GM12878 (cell line): ENCODE measurements around the gene GIMAP1. TPM values are rescaled to one million over a fixed set of nuclear protein-coding genes. Genes with fewer than 3 reads are reported as not detected.

Source experiments
- ATAC-seq: fragments of 200-7000 bp; cut with Tn5 transposase; 3 replicates; pipeline ENCODE4 v1.9.1; 2020; ENCODE audit warnings: mild to moderate bottlenecking, moderate library complexity
- BruUV-seq: library from RNA; stranded (reverse); fragments of 400-500 nt; replicated peaks from 2 replicates; lab custom pipeline; 2021; lab: Mats Ljungman, UMichigan
- CTCF ChIA-PET: fragments of 300-600 bp; sonication (Branson Sonifier 250); formaldehyde crosslinking; extraction: SDS; loops from one replicate; lab custom pipeline; 2021; ENCODE audit warnings: inconsistent platforms; lab: Yijun Ruan, JAX
- POLR2A ChIA-PET: fragments of 350-600 bp; formaldehyde crosslinking; extraction: SDS; loops from one replicate; lab custom pipeline; 2021; ENCODE audit warnings: inconsistent platforms; lab: Charles Lee
- RAD21 ChIA-PET: fragments of 300-600 bp; sonication (Branson Sonifier 250); formaldehyde crosslinking; loops from one replicate; lab custom pipeline; 2023; ENCODE audit warnings: antibody characterized with exemption; ENCODE audit not compliant: unreplicated experiment; lab: Charles Lee
- SMC1A ChIA-PET: fragments of 300-600 bp; sonication (Branson Sonifier 250); formaldehyde crosslinking; loops from one replicate; lab custom pipeline; 2023; ENCODE audit not compliant: unreplicated experiment, uncharacterized antibody; lab: Charles Lee
- DNase-seq: peaks from one replicate; pipeline ENCODE4 v3.0.0-alpha.2; 2011; ENCODE audit warnings: low read depth, low spot score
- FAIRE-seq: peaks from 3 replicates; lab custom pipeline; 2011; peaks lifted over from hg19 to GRCh38; lab: Jason Lieb, UNC
- H2AFZ ChIP-seq: 2 replicates; pipeline ENCODE4 v1.6.0; 2011; ENCODE audit warnings: low read depth, low read length, control low read depth; ENCODE audit not compliant: control insufficient read depth
- H3K27ac ChIP-seq: 2 replicates; pipeline ENCODE4 v1.5.1; 2011; ENCODE audit warnings: control low read depth; ENCODE audit not compliant: control insufficient read depth, insufficient read depth
- H3K27me3 ChIP-seq, 2 experiments: replicated peaks in 1 of 2; 2 replicates each; pipeline versions ENCODE4 v1.6.0 to v1.6.1; 2011; ENCODE audit warnings: low read length in 1 of 2; ENCODE audit not compliant: control insufficient read depth in 2 of 2, insufficient read depth in 2 of 2
- H3K36me3 ChIP-seq, 2 experiments: 2 replicates each; pipeline ENCODE4 v1.5.1; 2011; ENCODE audit warnings: low read length in 1 of 2; ENCODE audit not compliant: control insufficient read depth in 2 of 2, insufficient read depth in 2 of 2
- H3K4me1 ChIP-seq: 2 replicates; pipeline ENCODE4 v1.6.1; 2011; ENCODE audit warnings: mild to moderate bottlenecking, low read length, moderate library complexity, mixed read lengths; ENCODE audit not compliant: control insufficient read depth, insufficient read depth
- H3K4me2 ChIP-seq: 2 replicates; pipeline ENCODE4 v1.6.0; 2011; ENCODE audit warnings: control low read depth; ENCODE audit not compliant: control insufficient read depth, insufficient read depth
- H3K4me3 ChIP-seq: fragments of 200-600 bp; sonication (generic); 2 replicates; pipeline ENCODE4 v1.5.1; 2016
- H3K79me2 ChIP-seq: 2 replicates; pipeline ENCODE4 v1.6.0; 2011; ENCODE audit warnings: low read length; ENCODE audit not compliant: control insufficient read depth, insufficient read depth
- H3K9ac ChIP-seq: 2 replicates; pipeline ENCODE4 v1.8.0; 2011; ENCODE audit warnings: low read length, control low read depth, mixed read lengths; ENCODE audit not compliant: control insufficient read depth, insufficient read depth
- H3K9me3 ChIP-seq: replicated peaks from 3 replicates; pipeline ENCODE4 v1.5.1; 2011; ENCODE audit warnings: mild to moderate bottlenecking, low read length; ENCODE audit not compliant: control insufficient read depth, insufficient read depth
- H4K20me1 ChIP-seq: 2 replicates; pipeline ENCODE4 v1.6.0; 2011; ENCODE audit not compliant: control insufficient read depth, insufficient read depth
- CREB1 ChIP-seq: IDR thresholded peaks from 2 replicates; pipeline ENCODE4 v1.6.1; 2012; ENCODE audit warnings: low read depth, mild to moderate bottlenecking, inconsistent platforms
- RAD21 ChIP-seq: IDR thresholded peaks from 2 replicates; pipeline ENCODE4 v1.6.1; 2011; ENCODE audit warnings: mild to moderate bottlenecking, low read depth, low read length, moderate library complexity; ENCODE audit not compliant: insufficient read depth
- RUNX3 ChIP-seq: IDR thresholded peaks from 2 replicates; pipeline ENCODE4 v1.6.1; 2012; ENCODE audit warnings: low read length, inconsistent platforms
- SMC3 ChIP-seq: IDR thresholded peaks from 2 replicates; pipeline ENCODE4 v1.6.1; 2011; ENCODE audit warnings: low read length, improper control_type of control experiment, borderline replicate concordance
- YY1 ChIP-seq: IDR thresholded peaks from 2 replicates; pipeline ENCODE4 v1.6.1; 2011; ENCODE audit warnings: low read depth, mild to moderate bottlenecking, low read length
- in situ Hi-C: fragments of 300-500 bp; cut with MboI; formaldehyde crosslinking; loops from 9 replicates; pipeline ENCODE4 v1.14.3; 2018; ENCODE audit warnings: mixed read lengths
- intact Hi-C: fragments of 100-400 bp; cut with micrococcal nuclease; formaldehyde crosslinking; loops from one replicate; pipeline ENCODE4 v1.14.2; 2022; ENCODE audit not compliant: unreplicated experiment
- polyA plus RNA-seq, 11 experiments: library from polyadenylated mRNA; depleted of rRNA in 4 of 11; unstranded in 6 of 11; stranded (reverse) in 5 of 11; fragments of >200 nt; fragmentation: Nextera tagmentation in 4 of 11; fragmentation: Illumina TruSeq in 1 of 11; extraction: Ambion mirVana in 4 of 11; extraction: Trizol in 1 of 11; gene quantifications; 1 replicate in 1 of 11; 2 replicates in 10 of 11; pipeline versions ENCODE4 v1.2.1 to v1.2.3, GENCODE V29; 2011 to 2016; ENCODE audit warnings: inconsistent platforms in 2 of 11, missing spikeins in 2 of 11, low read depth in 1 of 11
- total RNA-seq, 4 experiments: library from RNA; depleted of rRNA in 3 of 4; stranded (reverse); fragments of >200 nt in 3 of 4; fragmentation: Illumina TruSeq in 1 of 4; extraction: Trizol in 1 of 4; gene quantifications; 2 replicates each; pipeline versions ENCODE4 v1.2.1 to v1.2.3, GENCODE V29; 2013 to 2021
- TF ChIP-seq, protein P1 (sequence below): fragments of 450-650 bp; IDR thresholded peaks from 2 replicates; pipeline ENCODE4 v1.6.1; 2016; ENCODE audit warnings: mild to moderate bottlenecking, moderate library complexity, borderline replicate concordance
- TF ChIP-seq, protein P2 (sequence below), 3 experiments: IDR thresholded peaks in 2 of 3; conservative IDR thresholded peaks in 1 of 3; 2 replicates each; pipeline ENCODE4 v1.5.1; 2011; ENCODE audit warnings: low read depth in 3 of 3, low read length in 3 of 3, mild to moderate bottlenecking in 3 of 3, control low read depth in 2 of 3, moderate library complexity in 2 of 3, inconsistent platforms in 1 of 3, mixed read lengths in 1 of 3; ENCODE audit not compliant: control insufficient read depth in 2 of 3, insufficient read depth in 1 of 3; ENCODE audit errors: extremely low read depth in 1 of 3

The GIMAP1 gene
- total and polyA plus RNA-seq, 10 of the 15 experiments (the other 5 are each of a cell fraction or from before 2014, with no cell fraction given) = 0.16 to 1.9 (median 1.1) TPM

GRCh38 chr7:150739033-150739432 lies 22.6 kb downstream of the GIMAP1 start:
- Histone ChIP-seq H3K4me3 (peak overlapping the region; percentile 87), H4K20me1 (no peaks in the 10 kb centered on the region), H3K9ac (peak overlapping the region; percentile 79), H3K36me3 (peaks cover 0 to 10% of the 10 kb centered on the region in 2 experiments; a peak in 2 of 4 replicates), H3K27me3 (no peaks in the 10 kb centered on the region), H3K9me3 (no peaks in the 10 kb centered on the region; the same call in 2 of the 3 replicates), H2AFZ (no peak overlapping the region), H3K27ac (peak overlapping the region; percentile 80), H3K79me2 (peaks cover 37% of the 10 kb centered on the region), H3K4me2 (peak overlapping the region; percentile 69), H3K4me1 (peaks cover 17% of the 10 kb centered on the region)
- no peak for ATAC-seq
- ChIA-PET RAD21 (interaction anchor here (1.3 kb wide), 1 partner anchor 43 kb away, joined by 4 read pairs; no protein-coding TSS in a partner anchor), CTCF (interaction anchor here (0.7 to 1.5 kb wide), 6 partner anchors 11 to 290 kb away, joined by 3 to 7 read pairs (median 3); no protein-coding TSS in a partner anchor), POLR2A (interaction anchor here (1.1 kb wide), 1 partner anchor 292 kb away, joined by 3 read pairs; no protein-coding TSS in a partner anchor), SMC1A (interaction anchor here (0.7 to 1.4 kb wide), 5 partner anchors 14 to 290 kb away, joined by 3 to 5 read pairs (median 3); partner anchors contain the start of gene GIMAP1)
- no peak for FAIRE-seq
- peak; percentile 48 for TF ChIP-seq RAD21
- TF ChIP-seq RUNX3 = no peak
- peak; percentile 24; the same call in 1 of the 2 replicates for TF ChIP-seq SMC3
- TF ChIP-seq CREB1 = no peak
- TF ChIP-seq, protein P1, sequence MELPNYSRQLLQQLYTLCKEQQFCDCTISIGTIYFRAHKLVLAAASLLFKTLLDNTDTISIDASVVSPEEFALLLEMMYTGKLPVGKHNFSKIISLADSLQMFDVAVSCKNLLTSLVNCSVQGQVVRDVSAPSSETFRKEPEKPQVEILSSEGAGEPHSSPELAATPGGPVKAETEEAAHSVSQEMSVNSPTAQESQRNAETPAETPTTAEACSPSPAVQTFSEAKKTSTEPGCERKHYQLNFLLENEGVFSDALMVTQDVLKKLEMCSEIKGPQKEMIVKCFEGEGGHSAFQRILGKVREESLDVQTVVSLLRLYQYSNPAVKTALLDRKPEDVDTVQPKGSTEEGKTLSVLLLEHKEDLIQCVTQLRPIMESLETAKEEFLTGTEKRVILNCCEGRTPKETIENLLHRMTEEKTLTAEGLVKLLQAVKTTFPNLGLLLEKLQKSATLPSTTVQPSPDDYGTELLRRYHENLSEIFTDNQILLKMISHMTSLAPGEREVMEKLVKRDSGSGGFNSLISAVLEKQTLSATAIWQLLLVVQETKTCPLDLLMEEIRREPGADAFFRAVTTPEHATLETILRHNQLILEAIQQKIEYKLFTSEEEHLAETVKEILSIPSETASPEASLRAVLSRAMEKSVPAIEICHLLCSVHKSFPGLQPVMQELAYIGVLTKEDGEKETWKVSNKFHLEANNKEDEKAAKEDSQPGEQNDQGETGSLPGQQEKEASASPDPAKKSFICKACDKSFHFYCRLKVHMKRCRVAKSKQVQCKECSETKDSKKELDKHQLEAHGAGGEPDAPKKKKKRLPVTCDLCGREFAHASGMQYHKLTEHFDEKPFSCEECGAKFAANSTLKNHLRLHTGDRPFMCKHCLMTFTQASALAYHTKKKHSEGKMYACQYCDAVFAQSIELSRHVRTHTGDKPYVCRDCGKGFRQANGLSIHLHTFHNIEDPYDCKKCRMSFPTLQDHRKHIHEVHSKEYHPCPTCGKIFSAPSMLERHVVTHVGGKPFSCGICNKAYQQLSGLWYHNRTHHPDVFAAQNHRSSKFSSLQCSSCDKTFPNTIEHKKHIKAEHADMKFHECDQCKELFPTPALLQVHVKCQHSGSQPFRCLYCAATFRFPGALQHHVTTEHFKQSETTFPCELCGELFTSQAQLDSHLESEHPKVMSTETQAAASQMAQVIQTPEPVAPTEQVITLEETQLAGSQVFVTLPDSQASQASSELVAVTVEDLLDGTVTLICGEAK = no peak
- no peak for TF ChIP-seq YY1
- TF ChIP-seq, protein P2, sequence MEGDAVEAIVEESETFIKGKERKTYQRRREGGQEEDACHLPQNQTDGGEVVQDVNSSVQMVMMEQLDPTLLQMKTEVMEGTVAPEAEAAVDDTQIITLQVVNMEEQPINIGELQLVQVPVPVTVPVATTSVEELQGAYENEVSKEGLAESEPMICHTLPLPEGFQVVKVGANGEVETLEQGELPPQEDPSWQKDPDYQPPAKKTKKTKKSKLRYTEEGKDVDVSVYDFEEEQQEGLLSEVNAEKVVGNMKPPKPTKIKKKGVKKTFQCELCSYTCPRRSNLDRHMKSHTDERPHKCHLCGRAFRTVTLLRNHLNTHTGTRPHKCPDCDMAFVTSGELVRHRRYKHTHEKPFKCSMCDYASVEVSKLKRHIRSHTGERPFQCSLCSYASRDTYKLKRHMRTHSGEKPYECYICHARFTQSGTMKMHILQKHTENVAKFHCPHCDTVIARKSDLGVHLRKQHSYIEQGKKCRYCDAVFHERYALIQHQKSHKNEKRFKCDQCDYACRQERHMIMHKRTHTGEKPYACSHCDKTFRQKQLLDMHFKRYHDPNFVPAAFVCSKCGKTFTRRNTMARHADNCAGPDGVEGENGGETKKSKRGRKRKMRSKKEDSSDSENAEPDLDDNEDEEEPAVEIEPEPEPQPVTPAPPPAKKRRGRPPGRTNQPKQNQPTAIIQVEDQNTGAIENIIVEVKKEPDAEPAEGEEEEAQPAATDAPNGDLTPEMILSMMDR (IDR thresholded peaks at IDR 0.05 in 2 of 3, conservative IDR thresholded peaks at IDR 0.05 in 1 of 3; ENCODE audit: control insufficient read depth in 2 of 3, extremely low read depth in 1 of 3, insufficient read depth in 1 of 3, low read depth in 3 of 3, low read length in 3 of 3) = peak; percentile 21 to 31 (median 28); a peak in 4 of 6 replicates
- in situ Hi-C loops = no loop called here
- intact Hi-C loops = loop anchor here (5.0 kb wide), 1 partner anchor 107 kb away; the partner anchor contains the start of gene GIMAP6
- BruUV-seq = no TSS peak
- no peak for DNase-seq
